ENCODE results near the gene TSC22D2.

The TSC22D2 gene

DNA sequence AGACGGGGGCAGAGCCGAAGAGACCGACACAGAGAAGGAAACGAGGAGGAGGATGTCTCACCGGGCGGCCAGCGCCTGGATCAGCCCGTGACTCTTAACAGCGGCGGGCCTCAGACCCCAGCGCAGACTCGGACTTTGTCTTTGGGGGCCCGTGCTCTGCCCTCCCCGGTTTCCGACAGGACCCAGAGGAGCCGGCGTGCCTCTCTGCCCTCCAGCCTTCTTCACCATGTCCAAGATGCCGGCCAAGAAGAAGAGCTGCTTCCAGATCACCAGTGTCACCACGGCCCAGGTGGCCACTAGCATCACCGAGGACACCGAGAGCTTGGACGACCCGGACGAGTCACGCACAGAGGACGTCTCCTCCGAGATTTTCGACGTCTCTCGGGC lies 1.0 kb downstream of the TSC22D2 start:
- TF ChIP-seq CTCF (IDR thresholded peaks at IDR 0.05; ENCODE audit: insufficient read depth, low read length, poor library complexity, severe bottlenecking): no peak
- Histone ChIP-seq H3K27me3 (replicated peaks; ENCODE audit: control insufficient read depth, insufficient read depth, low read length) (no peaks in the 10 kb centered on the region), H3K4me3 (replicated peaks; ENCODE audit: low read depth, low read length) (peak overlapping the region; percentile 97), H3K36me3 (ENCODE audit: control insufficient read depth, insufficient read depth, low read length) (no peaks in the 10 kb centered on the region)
- no peak for DNase-seq (ENCODE audit: extremely low read depth, insufficient read length)

- peak; percentile 51 for TF ChIP-seq CTCF (IDR thresholded peaks at IDR 0.05; ENCODE audit: insufficient read depth, low read length, poor library complexity, severe bottlenecking)
- Histone ChIP-seq H3K4me3 (replicated peaks; ENCODE audit: low read depth, low read length) (peak overlapping the region; percentile 97), H3K27me3 (replicated peaks; ENCODE audit: control insufficient read depth, insufficient read depth, low read length) (no peaks in the 10 kb centered on the region), H3K36me3 (ENCODE audit: control insufficient read depth, insufficient read depth, low read length) (no peaks in the 10 kb centered on the region)
- peak; percentile 79 for DNase-seq (ENCODE audit: extremely low read depth, insufficient read length)
Observed at GRCh38 chr3:150409512-150410310, 1.6 kb downstream of the TSC22D2 start.

DNA sequence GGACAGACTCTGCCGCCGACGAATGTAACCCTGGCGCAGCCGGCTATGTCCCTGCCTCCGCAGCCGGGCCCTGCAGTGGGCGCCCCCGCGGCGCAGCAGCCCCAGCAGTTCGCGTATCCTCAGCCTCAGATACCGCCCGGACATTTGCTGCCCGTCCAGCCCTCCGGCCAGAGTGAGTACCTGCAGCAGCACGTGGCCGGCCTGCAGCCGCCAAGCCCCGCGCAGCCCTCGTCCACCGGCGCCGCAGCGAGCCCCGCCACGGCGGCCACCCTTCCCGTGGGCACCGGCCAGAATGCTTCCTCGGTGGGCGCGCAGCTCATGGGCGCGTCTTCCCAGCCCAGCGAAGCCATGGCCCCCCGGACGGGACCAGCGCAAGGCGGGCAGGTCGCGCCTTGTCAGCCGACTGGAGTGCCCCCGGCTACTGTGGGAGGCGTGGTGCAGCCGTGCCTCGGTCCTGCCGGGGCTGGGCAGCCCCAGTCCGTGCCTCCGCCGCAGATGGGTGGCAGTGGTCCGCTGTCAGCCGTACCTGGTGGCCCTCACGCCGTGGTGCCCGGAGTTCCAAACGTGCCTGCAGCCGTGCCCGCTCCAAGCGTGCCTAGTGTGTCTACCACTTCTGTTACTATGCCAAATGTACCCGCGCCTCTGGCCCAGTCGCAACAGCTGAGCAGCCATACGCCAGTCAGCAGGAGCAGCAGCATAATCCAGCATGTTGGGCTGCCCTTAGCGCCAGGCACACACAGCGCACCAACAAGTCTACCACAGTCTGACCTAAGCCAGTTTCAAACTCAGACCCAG lies 2.4 kb downstream of the TSC22D2 start:
- DNase-seq (ENCODE audit: extremely low read depth, insufficient read length): peak; percentile 46
- peak overlapping the region; percentile 97 for H3K4me3 ChIP-seq (replicated peaks; ENCODE audit: low read depth, low read length)
- no peak for TF ChIP-seq CTCF (IDR thresholded peaks at IDR 0.05; ENCODE audit: insufficient read depth, low read length, poor library complexity, severe bottlenecking)
- no peaks in the 10 kb centered on the region for H3K27me3 ChIP-seq (replicated peaks; ENCODE audit: control insufficient read depth, insufficient read depth, low read length)
- no peaks in the 10 kb centered on the region for H3K36me3 ChIP-seq (ENCODE audit: control insufficient read depth, insufficient read depth, low read length)

GRCh38 chr3:150411106-150411460 lies 3.0 kb downstream of the TSC22D2 start:
- Histone ChIP-seq H3K4me3 (replicated peaks; ENCODE audit: low read depth, low read length) (peak overlapping the region; percentile 97), H3K36me3 (ENCODE audit: control insufficient read depth, insufficient read depth, low read length) (no peaks in the 10 kb centered on the region), H3K27me3 (replicated peaks; ENCODE audit: control insufficient read depth, insufficient read depth, low read length) (no peaks in the 10 kb centered on the region)
- no peak for DNase-seq (ENCODE audit: extremely low read depth, insufficient read length)
- TF ChIP-seq CTCF (IDR thresholded peaks at IDR 0.05; ENCODE audit: insufficient read depth, low read length, poor library complexity, severe bottlenecking): no peak

- Histone ChIP-seq H3K27me3 (replicated peaks; ENCODE audit: control insufficient read depth, insufficient read depth, low read length) (no peaks in the 10 kb centered on the region), H3K36me3 (ENCODE audit: control insufficient read depth, insufficient read depth, low read length) (no peaks in the 10 kb centered on the region; the same call in 1 of the 2 replicates), H3K4me3 (replicated peaks; ENCODE audit: low read depth, low read length) (peak overlapping the region; percentile 97)
- no peak for TF ChIP-seq CTCF (IDR thresholded peaks at IDR 0.05; ENCODE audit: insufficient read depth, low read length, poor library complexity, severe bottlenecking)
- DNase-seq (ENCODE audit: extremely low read depth, insufficient read length): no peak
Observed at GRCh38 chr3:150411546-150411945, 3.4 kb downstream of the TSC22D2 start.
